ENCODE data around the gene CASQ1.

Gene CASQ1

GRCh38 chr1:160177667-160178066 lies 12.7 kb upstream of the CASQ1 start:
- Mint-ChIP-seq H3K4me3 (no peak overlapping the region), H3K27me3 (ENCODE audit: low read depth) (peaks cover 10% of the 10 kb centered on the region), H3K4me1 (ENCODE audit: low read depth) (peaks cover 5% of the 10 kb centered on the region), H3K9me3 (no peaks in the 10 kb centered on the region), H3K36me3 (ENCODE audit: low read depth) (no peaks in the 10 kb centered on the region), H3K27ac (no peak overlapping the region)
- DNase-seq (ENCODE audit: low spot score) = no peak

- no peaks in the 10 kb centered on the region for H3K36me3 Mint-ChIP-seq (ENCODE audit: low read depth)
- H3K4me3 Mint-ChIP-seq = no peak overlapping the region
- no peaks in the 10 kb centered on the region for H3K9me3 Mint-ChIP-seq
- DNase-seq (ENCODE audit: low spot score) = no peak
- H3K27ac Mint-ChIP-seq = no peak overlapping the region
- H3K27me3 Mint-ChIP-seq (ENCODE audit: low read depth) = peaks cover 7% of the 10 kb centered on the region
- H3K4me1 Mint-ChIP-seq (ENCODE audit: low read depth) = peaks cover under 1% of the 10 kb centered on the region
These were observed 11.6 kb upstream of the CASQ1 start for GRCh38 chr1:160178731-160179130.

- Mint-ChIP-seq H3K4me1 (ENCODE audit: low read depth) (no peaks in the 10 kb centered on the region), H3K36me3 (ENCODE audit: low read depth) (no peaks in the 10 kb centered on the region), H3K4me3 (no peak overlapping the region), H3K27me3 (ENCODE audit: low read depth) (peaks cover 7% of the 10 kb centered on the region), H3K9me3 (no peaks in the 10 kb centered on the region), H3K27ac (no peak overlapping the region)
- DNase-seq (ENCODE audit: low spot score) = no peak
These were observed 11.0 kb upstream of the CASQ1 start for GRCh38 chr1:160179336-160179735.

- Mint-ChIP-seq H3K27ac (no peak overlapping the region), H3K27me3 (ENCODE audit: low read depth) (no peaks in the 10 kb centered on the region), H3K4me1 (ENCODE audit: low read depth) (no peaks in the 10 kb centered on the region), H3K9me3 (no peaks in the 10 kb centered on the region), H3K4me3 (no peak overlapping the region), H3K36me3 (ENCODE audit: low read depth) (no peaks in the 10 kb centered on the region)
- DNase-seq (ENCODE audit: low spot score) = no peak
These were observed 4.1 kb upstream of the CASQ1 start for GRCh38 chr1:160186246-160186645.

- no peak for DNase-seq (ENCODE audit: low spot score)
- no peak overlapping the region for H3K27ac Mint-ChIP-seq
- no peak overlapping the region for H3K4me3 Mint-ChIP-seq
- no peaks in the 10 kb centered on the region for H3K9me3 Mint-ChIP-seq
- no peaks in the 10 kb centered on the region for H3K4me1 Mint-ChIP-seq (ENCODE audit: low read depth)
- no peaks in the 10 kb centered on the region for H3K27me3 Mint-ChIP-seq (ENCODE audit: low read depth)
- no peaks in the 10 kb centered on the region for H3K36me3 Mint-ChIP-seq (ENCODE audit: low read depth)
These were observed 3.6 kb upstream of the CASQ1 start for GRCh38 chr1:160186729-160187128.

GRCh38 chr1:160187407-160187806 lies 3.0 kb upstream of the CASQ1 start:
- H3K4me3 Mint-ChIP-seq = no peak overlapping the region
- no peak overlapping the region for H3K27ac Mint-ChIP-seq
- no peak for DNase-seq (ENCODE audit: low spot score)

GRCh38 chr1:160188341-160188740 lies 2.0 kb upstream of the CASQ1 start:
- Mint-ChIP-seq H3K27ac (no peak overlapping the region), H3K27me3 (ENCODE audit: low read depth) (no peaks in the 10 kb centered on the region), H3K9me3 (no peaks in the 10 kb centered on the region), H3K36me3 (ENCODE audit: low read depth) (no peaks in the 10 kb centered on the region), H3K4me1 (ENCODE audit: low read depth) (no peaks in the 10 kb centered on the region), H3K4me3 (no peak overlapping the region)
- DNase-seq (ENCODE audit: low spot score) = no peak

More at GRCh38 chr1:160187407-160187806, 3.0 kb upstream of the CASQ1 start:
- no peaks in the 10 kb centered on the region for H3K27me3 Mint-ChIP-seq (ENCODE audit: low read depth)
- H3K4me1 Mint-ChIP-seq (ENCODE audit: low read depth) = no peaks in the 10 kb centered on the region
- H3K36me3 Mint-ChIP-seq (ENCODE audit: low read depth) = no peaks in the 10 kb centered on the region
- H3K9me3 Mint-ChIP-seq = no peaks in the 10 kb centered on the region

GRCh38 chr1:160191756-160192155 lies 1.4 kb downstream of the CASQ1 start:
- Mint-ChIP-seq H3K9me3 (no peaks in the 10 kb centered on the region), H3K36me3 (ENCODE audit: low read depth) (no peaks in the 10 kb centered on the region), H3K27me3 (ENCODE audit: low read depth) (no peaks in the 10 kb centered on the region), H3K27ac (no peak overlapping the region), H3K4me1 (ENCODE audit: low read depth) (no peaks in the 10 kb centered on the region), H3K4me3 (no peak overlapping the region)
- DNase-seq (ENCODE audit: low spot score) = no peak

- no peak overlapping the region for H3K27ac Mint-ChIP-seq
These were observed 1.9 kb downstream of the CASQ1 start for GRCh38 chr1:160192234-160192633.

GRCh38 chr1:160193091-160193819 lies 2.9 kb downstream of the CASQ1 start:
- Mint-ChIP-seq H3K4me3 (no peak overlapping the region), H3K36me3 (ENCODE audit: low read depth) (no peaks in the 10 kb centered on the region), H3K27me3 (ENCODE audit: low read depth) (no peaks in the 10 kb centered on the region), H3K27ac (no peak overlapping the region), H3K9me3 (no peaks in the 10 kb centered on the region), H3K4me1 (ENCODE audit: low read depth) (no peaks in the 10 kb centered on the region)
- peak; percentile 57 for DNase-seq (ENCODE audit: low spot score)

More at GRCh38 chr1:160192234-160192633, 1.9 kb downstream of the CASQ1 start:
- no peaks in the 10 kb centered on the region for H3K4me1 Mint-ChIP-seq (ENCODE audit: low read depth)
- no peak overlapping the region for H3K4me3 Mint-ChIP-seq
- no peak for DNase-seq (ENCODE audit: low spot score)
- H3K9me3 Mint-ChIP-seq = no peaks in the 10 kb centered on the region
- no peaks in the 10 kb centered on the region for H3K27me3 Mint-ChIP-seq (ENCODE audit: low read depth)
- no peaks in the 10 kb centered on the region for H3K36me3 Mint-ChIP-seq (ENCODE audit: low read depth)

- H3K27me3 Mint-ChIP-seq (ENCODE audit: low read depth) = no peaks in the 10 kb centered on the region
- no peak for DNase-seq (ENCODE audit: low spot score)
- H3K4me3 Mint-ChIP-seq = no peak overlapping the region
- no peak overlapping the region for H3K27ac Mint-ChIP-seq
- H3K36me3 Mint-ChIP-seq (ENCODE audit: low read depth) = no peaks in the 10 kb centered on the region
- H3K4me1 Mint-ChIP-seq (ENCODE audit: low read depth) = no peaks in the 10 kb centered on the region
- H3K9me3 Mint-ChIP-seq = no peaks in the 10 kb centered on the region
These were observed 3.7 kb downstream of the CASQ1 start for GRCh38 chr1:160193832-160194736.

- DNase-seq (ENCODE audit: low spot score) = no peak
- Mint-ChIP-seq H3K9me3 (no peaks in the 10 kb centered on the region), H3K27ac (no peak overlapping the region), H3K4me3 (no peak overlapping the region), H3K4me1 (ENCODE audit: low read depth) (no peaks in the 10 kb centered on the region), H3K27me3 (ENCODE audit: low read depth) (no peaks in the 10 kb centered on the region), H3K36me3 (ENCODE audit: low read depth) (no peaks in the 10 kb centered on the region)
These were observed 4.3 kb downstream of the CASQ1 start for GRCh38 chr1:160194737-160195059.

GRCh38 chr1:160196143-160196542 lies 5.8 kb downstream of the CASQ1 start:
- Mint-ChIP-seq H3K27me3 (ENCODE audit: low read depth) (no peaks in the 10 kb centered on the region), H3K27ac (no peak overlapping the region), H3K9me3 (no peaks in the 10 kb centered on the region), H3K36me3 (ENCODE audit: low read depth) (no peaks in the 10 kb centered on the region), H3K4me3 (no peak overlapping the region), H3K4me1 (ENCODE audit: low read depth) (no peaks in the 10 kb centered on the region)
- DNase-seq (ENCODE audit: low spot score) = no peak

- H3K36me3 Mint-ChIP-seq (ENCODE audit: low read depth) = no peaks in the 10 kb centered on the region
- DNase-seq (ENCODE audit: low spot score) = no peak
- H3K9me3 Mint-ChIP-seq = no peaks in the 10 kb centered on the region
These were observed 6.9 kb downstream of the CASQ1 start for GRCh38 chr1:160197231-160197630.

More at GRCh38 chr1:160197231-160197630, 6.9 kb downstream of the CASQ1 start:
- Mint-ChIP-seq H3K27me3 (ENCODE audit: low read depth) (no peaks in the 10 kb centered on the region), H3K4me1 (ENCODE audit: low read depth) (no peaks in the 10 kb centered on the region), H3K4me3 (no peak overlapping the region), H3K27ac (no peak overlapping the region)
